Activated gamma-delta T cell treated with anti-CD3 and anti-CD28 coated beads, Interleukin-2, amount 50 U/mL, for 16 hours (primary cell): ENCODE measurements around the gene JAK2.
"Not testable (repeated sequence)": the region's sequence is repeated elsewhere in the genome, so short reads cannot be mapped to it uniquely, and the experiment has no call there.

Experiments used
- DNase-seq: peaks from one replicate; pipeline ENCODE4 v3.0.0-alpha.2; 2020; ENCODE audit warnings: low read depth

The JAK2 gene

DNA sequence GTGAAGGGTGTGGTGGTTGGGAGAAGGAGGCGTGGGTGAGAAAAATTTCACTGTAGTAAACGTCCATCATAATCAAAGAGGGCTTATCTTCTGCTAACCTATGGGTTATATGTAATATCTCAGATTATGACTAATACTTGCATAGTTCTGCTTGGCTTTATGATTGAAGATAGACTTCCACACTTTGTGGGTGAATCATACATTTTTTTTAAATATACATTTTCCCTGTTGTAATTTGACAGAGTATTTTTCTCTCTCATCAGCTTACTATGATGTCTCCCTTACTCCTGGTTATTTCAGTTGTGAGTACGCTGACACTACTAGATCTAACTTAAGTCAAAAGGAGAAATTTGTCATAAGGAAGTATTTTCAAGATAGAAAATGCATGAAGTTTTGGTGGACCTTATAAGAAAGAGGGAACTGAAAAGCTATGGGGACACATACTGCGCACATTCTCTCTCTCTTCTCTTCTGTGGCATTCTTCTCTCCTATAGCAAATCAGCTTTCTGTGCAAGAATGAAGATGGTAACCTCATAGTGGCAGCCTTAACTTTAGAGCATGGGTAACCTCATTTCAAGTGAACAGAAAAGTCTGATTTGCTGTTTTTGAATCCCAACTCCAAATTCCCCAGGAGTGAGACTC lies 4.9 kb upstream of the JAK2 start:
- no peak for DNase-seq

DNA sequence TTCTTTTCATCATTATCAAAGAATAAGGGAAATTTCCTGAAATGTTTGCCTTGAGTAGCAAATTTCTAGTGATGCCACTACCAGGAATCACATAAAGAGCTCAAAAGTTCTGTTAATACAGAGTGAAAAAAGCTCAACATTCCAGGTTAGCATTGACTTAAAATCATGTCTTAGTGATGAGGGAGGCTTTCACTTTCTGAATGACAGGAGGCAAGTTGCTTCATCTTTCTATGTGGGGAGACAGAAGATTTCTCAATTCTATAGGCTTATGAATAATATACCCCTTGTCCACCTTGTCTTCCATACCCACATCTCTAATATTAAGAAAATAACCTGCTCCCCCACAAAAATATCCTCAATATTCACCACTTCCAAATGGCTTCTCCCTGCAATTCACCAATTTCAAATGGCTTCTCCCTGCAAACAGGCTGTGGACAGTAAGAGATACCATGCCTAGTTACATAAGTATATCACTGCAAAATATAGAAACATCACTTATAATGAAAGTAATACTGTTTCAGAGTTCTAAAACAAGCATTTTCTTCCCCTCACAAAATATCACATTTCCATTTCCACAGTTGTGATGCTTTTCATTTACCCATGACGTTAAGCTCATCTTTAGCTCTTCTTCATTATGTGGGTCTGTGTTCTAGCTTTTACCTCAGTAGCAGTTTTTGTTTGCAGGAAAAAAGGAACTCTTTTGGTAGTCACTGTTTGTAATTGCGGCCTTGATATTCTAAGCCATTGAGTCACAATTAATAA lies 2.2 kb upstream of the JAK2 start:
- no peak for DNase-seq

- no peak for DNase-seq
Measured at GRCh38 chr9:4983601-4984165, 1.4 kb upstream of the JAK2 start.

DNA sequence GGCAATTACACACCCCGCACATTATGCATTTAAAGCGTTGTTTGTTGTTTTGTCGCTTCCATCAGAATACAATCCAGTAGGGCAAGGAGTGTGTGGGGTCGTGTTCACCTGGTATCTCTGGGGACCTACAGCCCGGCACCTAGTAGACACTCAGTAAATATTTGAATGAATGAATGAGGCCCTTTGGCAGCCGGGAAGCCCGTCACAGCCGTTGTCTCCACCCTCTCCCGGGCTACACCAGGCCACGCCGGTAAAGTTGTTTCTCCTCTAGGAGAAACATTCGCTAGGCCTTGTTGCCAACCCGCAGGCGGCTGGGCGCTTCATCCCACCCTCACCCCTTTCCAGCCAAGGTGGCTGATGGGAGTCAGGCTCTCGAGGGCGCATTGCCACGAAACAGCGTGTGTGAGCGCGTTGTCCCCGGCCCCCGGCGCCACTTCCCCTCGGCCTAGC lies 876 bp upstream of the JAK2 start:
- no peak for DNase-seq

DNA sequence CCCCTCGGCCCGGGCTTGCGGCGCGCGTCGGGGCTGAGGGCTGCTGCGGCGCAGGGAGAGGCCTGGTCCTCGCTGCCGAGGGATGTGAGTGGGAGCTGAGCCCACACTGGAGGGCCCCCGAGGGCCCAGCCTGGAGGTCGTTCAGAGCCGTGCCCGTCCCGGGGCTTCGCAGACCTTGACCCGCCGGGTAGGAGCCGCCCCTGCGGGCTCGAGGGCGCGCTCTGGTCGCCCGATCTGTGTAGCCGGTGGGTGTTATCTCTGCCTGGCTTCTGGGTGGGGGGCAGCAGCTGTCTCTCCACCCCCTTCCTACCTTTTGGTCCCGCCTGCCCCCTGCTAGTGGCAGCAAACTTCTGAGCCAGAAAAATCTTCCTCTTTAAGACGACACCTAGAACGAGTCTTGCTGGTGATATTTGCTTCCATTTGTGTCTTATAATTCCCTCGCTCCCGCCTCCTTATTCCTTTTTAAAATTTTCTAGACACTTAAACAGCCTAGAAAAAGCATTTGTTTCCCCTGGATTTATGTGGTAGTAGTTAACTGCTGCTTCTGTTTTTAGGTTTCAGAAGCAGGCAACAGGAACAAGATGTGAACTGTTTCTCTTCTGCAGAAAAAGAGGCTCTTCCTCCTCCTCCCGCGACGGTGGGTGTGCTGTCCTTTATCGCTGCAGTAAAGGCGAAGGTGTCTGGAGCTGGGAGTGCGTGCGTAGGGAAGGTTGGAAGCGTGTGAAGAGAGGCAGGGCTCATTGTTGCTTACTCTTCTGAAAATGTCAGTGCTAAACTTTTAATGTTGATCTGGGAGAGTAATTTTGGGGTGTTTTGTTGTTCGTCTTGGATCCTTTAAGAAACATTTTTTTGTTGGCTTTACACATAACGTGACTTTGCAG lies 554 bp downstream of the JAK2 start:
- peak; percentile 7 for DNase-seq

DNA sequence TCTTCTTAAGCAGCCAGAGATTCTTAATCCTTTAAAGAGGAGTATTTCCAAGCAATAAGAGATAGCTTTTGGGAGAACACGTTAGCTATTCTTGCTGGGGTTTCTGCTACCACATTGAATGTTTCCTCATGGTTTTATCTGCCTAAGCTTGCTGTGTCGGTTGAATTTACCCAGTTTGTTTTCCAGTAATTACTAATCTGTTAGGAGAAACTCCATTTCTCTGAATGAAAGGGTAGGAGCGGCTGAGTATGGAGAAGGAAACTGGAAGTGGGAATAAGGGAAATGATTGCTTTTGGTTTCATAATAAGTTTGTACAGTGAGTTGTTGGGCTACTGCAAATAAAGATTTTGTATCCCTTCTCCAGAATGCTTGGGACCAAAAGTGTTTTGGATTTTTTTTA lies 1.2 kb downstream of the JAK2 start:
- DNase-seq, result no peak

DNA sequence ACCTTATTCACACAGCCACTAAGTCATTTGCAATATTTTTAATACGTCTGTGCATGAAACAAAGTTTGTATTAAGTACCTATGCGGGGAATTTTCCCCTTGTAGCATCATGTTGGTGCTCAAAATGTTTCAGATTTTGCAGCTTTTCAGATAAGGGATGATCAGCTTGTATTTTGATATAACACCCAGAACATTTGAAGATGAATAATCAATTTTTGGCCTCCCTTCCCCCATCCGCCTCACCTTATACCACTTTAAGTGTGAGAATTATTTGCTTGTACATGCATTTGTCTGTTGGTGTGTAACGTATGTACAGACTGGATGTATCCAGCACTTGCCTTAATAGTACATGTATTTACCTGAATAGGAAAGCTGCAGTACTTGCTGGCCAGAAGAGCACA lies 1.7 kb downstream of the JAK2 start:
- no peak for DNase-seq

DNA sequence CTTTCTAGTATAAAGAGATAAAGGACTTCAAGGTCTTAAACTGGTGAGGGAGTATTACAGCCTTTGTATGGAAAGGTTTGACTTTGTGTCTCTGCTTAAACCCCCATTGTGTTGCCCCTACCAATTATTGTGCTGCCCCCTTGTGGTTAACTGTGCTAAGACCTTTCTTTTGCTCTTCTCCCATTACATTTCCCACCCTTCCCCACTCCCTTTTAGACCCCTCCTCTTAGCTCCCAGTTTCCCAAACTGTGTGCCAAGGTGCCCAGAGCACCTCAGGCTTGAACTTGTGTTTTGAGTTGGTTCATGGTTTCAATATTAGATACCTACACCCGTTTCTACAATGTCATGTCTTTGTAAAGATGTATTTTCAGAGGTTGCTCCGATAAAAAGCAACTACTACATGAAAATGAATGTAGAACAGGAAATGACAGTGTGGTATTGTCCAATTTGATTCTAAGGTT lies 2.9 kb downstream of the JAK2 start:
- peak; percentile 45 for DNase-seq

DNA sequence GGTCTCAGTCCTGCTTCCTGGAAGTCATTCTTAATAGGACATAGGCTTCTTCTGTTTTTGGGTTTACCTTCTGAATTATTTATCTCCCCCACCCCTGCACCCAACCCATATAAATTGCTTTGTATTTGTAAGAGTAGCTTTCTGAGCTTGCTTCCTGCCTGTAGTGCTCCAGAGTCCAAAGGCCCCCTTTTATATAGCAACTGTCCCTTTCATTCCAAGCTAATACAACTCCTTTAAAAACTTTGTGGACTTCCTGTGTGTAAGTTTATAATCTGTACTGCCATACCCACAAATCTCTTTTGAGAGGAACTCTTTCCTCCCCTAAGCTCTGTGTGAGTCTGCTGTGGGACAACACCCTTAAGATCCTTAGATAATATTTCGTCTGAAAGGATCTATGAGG lies 7.8 kb downstream of the JAK2 start:
- DNase-seq, result no peak

- DNase-seq, result no peak
Measured at GRCh38 chr9:4994166-4994890, 9.3 kb downstream of the JAK2 start.

DNA sequence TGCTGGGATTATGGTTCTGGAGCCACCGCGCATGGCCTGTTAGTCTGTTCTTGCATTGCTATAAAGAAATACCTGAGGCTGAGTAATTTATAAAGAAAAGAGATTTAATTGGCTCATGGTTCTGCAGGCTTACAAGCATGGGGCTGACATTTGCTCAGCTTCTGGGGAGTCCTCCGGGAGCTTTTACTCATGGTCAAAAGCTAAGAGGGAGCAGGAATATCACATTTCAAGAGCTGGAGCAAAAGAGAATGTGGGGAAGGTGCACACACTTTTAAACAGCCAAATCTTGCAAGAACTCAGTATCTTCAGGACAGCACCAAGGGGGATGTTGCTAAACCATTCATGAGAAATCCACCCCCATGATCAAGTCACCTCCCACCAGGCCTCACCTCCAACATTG lies 12.1 kb downstream of the JAK2 start:
- DNase-seq, result no peak

DNA sequence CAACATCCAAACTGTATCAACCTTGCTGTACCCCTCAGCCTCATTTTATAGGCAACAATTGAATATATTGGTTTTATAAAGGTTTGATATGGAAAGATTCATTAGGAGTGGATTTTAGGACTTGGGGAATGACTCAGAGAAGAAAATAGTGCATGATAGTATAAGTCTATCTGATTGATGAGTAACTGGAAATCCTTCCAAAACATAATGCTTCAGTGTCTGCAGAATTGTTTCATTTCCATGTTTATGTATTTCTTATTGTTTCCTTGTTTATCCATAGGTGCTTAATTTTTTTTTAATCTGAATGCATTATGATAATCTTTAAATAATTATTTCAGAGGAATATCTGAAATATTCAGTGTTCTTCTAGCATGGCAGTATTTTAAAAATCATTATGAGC lies 12.6 kb downstream of the JAK2 start:
- DNase-seq, result no peak

DNA sequence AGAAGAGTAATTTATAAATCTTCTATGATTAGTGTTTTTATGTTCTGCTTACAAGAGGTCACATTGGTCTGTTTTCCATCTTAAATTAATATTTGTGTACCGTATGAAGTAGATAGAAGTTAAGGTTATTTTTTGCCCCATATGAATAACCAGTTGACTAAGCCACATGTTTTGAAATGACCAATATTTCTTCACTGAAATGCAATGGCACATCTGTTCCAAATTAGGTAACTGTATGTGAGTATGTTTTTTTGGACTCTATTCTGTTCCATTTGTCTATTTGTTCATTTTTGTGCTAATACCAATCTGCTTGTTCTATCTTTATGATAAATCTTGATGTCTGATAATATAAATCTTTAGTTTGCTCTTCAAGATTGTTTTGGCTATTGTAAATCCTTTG lies 17.7 kb downstream of the JAK2 start:
- no peak for DNase-seq

- no peak for DNase-seq
Measured at GRCh38 chr9:5004481-5004880, 19.4 kb downstream of the JAK2 start.

GRCh38 chr9:5008202-5008601 lies 23.1 kb downstream of the JAK2 start:
- no peak for DNase-seq

GRCh38 chr9:5013374-5013773 lies 28.3 kb downstream of the JAK2 start:
- DNase-seq, result no peak

DNA sequence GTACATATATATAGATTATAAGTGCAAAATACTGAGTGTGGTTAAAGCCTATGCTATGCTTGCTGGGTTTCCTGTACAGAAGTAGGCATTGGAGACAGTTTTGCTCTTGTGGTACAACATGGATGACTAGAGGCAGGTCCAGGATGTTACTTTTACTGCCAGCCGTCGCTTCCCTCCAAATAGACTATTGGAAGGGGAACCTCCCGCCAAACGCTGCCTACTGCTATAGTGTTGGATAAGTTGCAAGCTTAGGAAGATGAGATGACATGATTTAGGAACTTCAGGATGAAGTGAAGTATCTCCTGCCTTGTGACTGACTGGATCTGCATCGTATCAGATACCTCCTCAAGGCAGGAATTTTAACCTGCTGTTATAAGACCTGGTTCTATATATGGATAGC lies 30.9 kb downstream of the JAK2 start:
- no peak for DNase-seq

DNA sequence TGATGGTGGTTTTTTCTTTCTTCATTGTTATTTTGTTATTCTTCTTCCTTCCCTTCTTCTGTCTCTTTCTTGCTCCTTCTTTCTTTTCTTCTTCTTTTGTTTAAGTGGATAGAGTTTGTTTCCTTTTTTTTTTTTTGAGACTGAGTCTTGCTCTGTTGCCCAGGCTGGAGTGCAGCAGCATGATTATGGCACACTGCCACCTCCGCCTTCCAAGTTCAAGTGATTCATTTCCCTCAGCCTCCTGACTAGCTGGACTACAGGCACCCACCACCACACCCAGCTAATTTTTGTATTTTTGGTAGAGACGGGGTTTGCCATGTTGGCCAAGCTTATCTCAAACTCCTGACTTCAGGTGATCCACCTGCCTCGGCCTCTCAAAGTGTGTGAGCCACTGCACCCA lies 40.3 kb downstream of the JAK2 start:
- DNase-seq, result no peak

- DNase-seq, result not testable (repeated sequence)
Measured at GRCh38 chr9:5031941-5032340, 46.9 kb downstream of the JAK2 start.

- no peak for DNase-seq
Measured at GRCh38 chr9:5040730-5041389, 55.8 kb downstream of the JAK2 start.
